ENCODE results near the gene CPED1. TPM values are rescaled to one million over a fixed set of nuclear protein-coding genes. Genes with fewer than 3 reads are reported as not detected.

CPED1 gene
- total and polyA plus RNA-seq, 2 donors (not counting 1 experiment from before 2014, with no cell fraction given), result 70.2 to 196 TPM

- H3K79me2 ChIP-seq (ENCODE audit: control insufficient read depth, insufficient read depth, low read length), result no peaks in the 10 kb centered on the region
- peak overlapping the region; percentile 70 for H3K27ac ChIP-seq (ENCODE audit: insufficient read depth, low read length)
- no peaks in the 10 kb centered on the region for H3K9me3 ChIP-seq (ENCODE audit: control insufficient read depth, insufficient read depth, low read depth, low read length)
- no peak overlapping the region for H3K4me3 ChIP-seq (replicated peaks in 1 of 4; ENCODE audit: control extremely low read depth in 1 of 4, insufficient read depth in 1 of 4, low read depth in 3 of 4, low read length in 4 of 4)
- no peak overlapping the region for H3K4me2 ChIP-seq (ENCODE audit: extremely low read depth, insufficient read depth, low read length)
- no peaks in the 10 kb centered on the region for H3K27me3 ChIP-seq (ENCODE audit: control insufficient read depth, insufficient read depth, low read length)
- DNase-seq (ENCODE audit: low read depth in 2 of 2), result peak; percentile 20 to 26
- no peak overlapping the region for H3K9ac ChIP-seq (ENCODE audit: insufficient read depth, low read length)
- TF ChIP-seq CTCF (conservative IDR thresholded peaks at IDR 0.05 in 1 of 2, IDR thresholded peaks at IDR 0.05 in 1 of 2; ENCODE audit: low read depth in 1 of 2, low read length in 2 of 2), result no peak
- TF ChIP-seq EZH2 (IDR thresholded peaks at IDR 0.05; ENCODE audit: low read length, missing control alignments), result no peak
- H3K4me1 ChIP-seq (ENCODE audit: control insufficient read depth, extremely low read depth, insufficient read depth, low read length), result peaks cover 12% of the 10 kb centered on the region
- no peaks in the 10 kb centered on the region for H3K36me3 ChIP-seq (ENCODE audit: control insufficient read depth, insufficient read depth, low read length)
- H2AFZ ChIP-seq (ENCODE audit: low read length), result no peak overlapping the region
- H4K20me1 ChIP-seq (ENCODE audit: control insufficient read depth, extremely low read depth, insufficient read depth, low read length), result no peaks in the 10 kb centered on the region
These were observed 313.1 kb downstream of the CPED1 start for GRCh38 chr7:121301446-121302213.

GRCh38 chr7:121302214-121302745 lies 313.8 kb downstream of the CPED1 start:
- H3K4me1 ChIP-seq (ENCODE audit: control insufficient read depth, extremely low read depth, insufficient read depth, low read length), result peaks cover 12% of the 10 kb centered on the region
- H4K20me1 ChIP-seq (ENCODE audit: control insufficient read depth, extremely low read depth, insufficient read depth, low read length), result no peaks in the 10 kb centered on the region
- no peaks in the 10 kb centered on the region for H3K9me3 ChIP-seq (ENCODE audit: control insufficient read depth, insufficient read depth, low read depth, low read length)
- H3K27ac ChIP-seq (ENCODE audit: insufficient read depth, low read length), result peak overlapping the region; percentile 70
- no peak overlapping the region for H3K4me2 ChIP-seq (ENCODE audit: extremely low read depth, insufficient read depth, low read length)
- no peaks in the 10 kb centered on the region for H3K36me3 ChIP-seq (ENCODE audit: control insufficient read depth, insufficient read depth, low read length)
- H3K27me3 ChIP-seq (ENCODE audit: control insufficient read depth, insufficient read depth, low read length), result no peaks in the 10 kb centered on the region
- H3K79me2 ChIP-seq (ENCODE audit: control insufficient read depth, insufficient read depth, low read length), result no peaks in the 10 kb centered on the region
- no peak overlapping the region for H3K9ac ChIP-seq (ENCODE audit: insufficient read depth, low read length)
- DNase-seq (ENCODE audit: low read depth in 2 of 2), result peak; percentile 73 to 82
- no peak for TF ChIP-seq CTCF (conservative IDR thresholded peaks at IDR 0.05 in 1 of 2, IDR thresholded peaks at IDR 0.05 in 1 of 2; ENCODE audit: low read depth in 1 of 2, low read length in 2 of 2)
- TF ChIP-seq EZH2 (IDR thresholded peaks at IDR 0.05; ENCODE audit: low read length, missing control alignments), result no peak
- H2AFZ ChIP-seq (ENCODE audit: low read length), result no peak overlapping the region
- H3K4me3 ChIP-seq (replicated peaks in 1 of 4; ENCODE audit: control extremely low read depth in 1 of 4, insufficient read depth in 1 of 4, low read depth in 3 of 4, low read length in 4 of 4), result no peak overlapping the region

- DNase-seq (ENCODE audit: low read depth in 2 of 2), result no peak
- H3K4me2 ChIP-seq (ENCODE audit: extremely low read depth, insufficient read depth, low read length), result no peak overlapping the region
- H3K4me3 ChIP-seq (replicated peaks in 1 of 4; ENCODE audit: control extremely low read depth in 1 of 4, insufficient read depth in 1 of 4, low read depth in 3 of 4, low read length in 4 of 4), result no peak overlapping the region
- H3K4me1 ChIP-seq (ENCODE audit: control insufficient read depth, extremely low read depth, insufficient read depth, low read length), result peaks cover 12% of the 10 kb centered on the region
- no peaks in the 10 kb centered on the region for H3K27me3 ChIP-seq (ENCODE audit: control insufficient read depth, insufficient read depth, low read length)
- H3K36me3 ChIP-seq (ENCODE audit: control insufficient read depth, insufficient read depth, low read length), result no peaks in the 10 kb centered on the region
- no peak overlapping the region for H3K9ac ChIP-seq (ENCODE audit: insufficient read depth, low read length)
- H4K20me1 ChIP-seq (ENCODE audit: control insufficient read depth, extremely low read depth, insufficient read depth, low read length), result no peaks in the 10 kb centered on the region
- H2AFZ ChIP-seq (ENCODE audit: low read length), result no peak overlapping the region
- H3K27ac ChIP-seq (ENCODE audit: insufficient read depth, low read length), result no peak overlapping the region
- no peaks in the 10 kb centered on the region for H3K9me3 ChIP-seq (ENCODE audit: control insufficient read depth, insufficient read depth, low read depth, low read length)
- TF ChIP-seq EZH2 (IDR thresholded peaks at IDR 0.05; ENCODE audit: low read length, missing control alignments), result no peak
- TF ChIP-seq CTCF (conservative IDR thresholded peaks at IDR 0.05 in 1 of 2, IDR thresholded peaks at IDR 0.05 in 1 of 2; ENCODE audit: low read depth in 1 of 2, low read length in 2 of 2), result no peak
- no peaks in the 10 kb centered on the region for H3K79me2 ChIP-seq (ENCODE audit: control insufficient read depth, insufficient read depth, low read length)
These were observed 315.1 kb downstream of the CPED1 start for GRCh38 chr7:121303422-121304101.

Measured in fibroblast of lung (primary cell).